ENCODE results near the gene ZBTB44.
A peak's percentile ranks its signal among the peaks of the same experiment; 100 is the strongest.
"Not testable (repeated sequence)": the region's sequence is repeated elsewhere in the genome, so short reads cannot be mapped to it uniquely, and the experiment has no call there.

Gene ZBTB44

DNA sequence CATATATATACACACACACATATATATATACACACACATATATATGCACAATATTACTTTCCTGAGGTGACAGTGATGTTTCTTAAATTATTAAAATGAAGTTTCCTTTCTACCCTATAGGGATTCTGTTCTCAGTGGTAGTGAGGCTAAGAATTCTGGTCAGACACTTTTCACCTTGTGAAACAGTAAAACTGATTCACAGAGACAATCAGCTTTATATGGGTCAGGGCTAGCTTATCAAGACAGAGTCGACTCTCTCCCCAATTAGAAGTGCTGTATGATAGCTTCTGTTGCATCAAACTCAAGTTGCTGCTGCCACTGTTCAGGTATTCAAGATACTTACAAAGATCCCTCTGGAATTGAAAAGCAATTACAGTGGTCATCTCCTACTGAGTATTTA lies 68.4 kb downstream of the ZBTB44 start:
- DNase-seq, result no peak

DNA sequence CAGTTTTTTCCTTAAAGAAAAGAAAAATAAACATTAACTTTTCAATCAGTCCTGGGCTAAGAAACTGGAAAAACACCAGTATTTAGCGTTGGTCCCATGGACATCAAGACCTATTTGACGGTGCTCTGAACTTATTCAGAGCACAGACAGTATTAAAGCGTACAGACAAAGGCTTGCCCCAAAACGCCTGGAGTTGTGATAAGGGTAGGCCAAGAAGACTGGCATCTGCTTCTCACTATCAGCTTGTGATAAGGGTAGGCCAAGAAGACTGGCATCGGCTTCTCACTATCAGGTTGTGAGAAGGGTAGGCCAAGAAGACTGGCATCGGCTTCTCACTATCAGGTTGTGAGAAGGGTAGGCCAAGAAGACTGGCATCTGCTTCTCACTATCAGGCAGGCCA lies 69.3 kb downstream of the ZBTB44 start:
- not testable (repeated sequence) for DNase-seq

DNA sequence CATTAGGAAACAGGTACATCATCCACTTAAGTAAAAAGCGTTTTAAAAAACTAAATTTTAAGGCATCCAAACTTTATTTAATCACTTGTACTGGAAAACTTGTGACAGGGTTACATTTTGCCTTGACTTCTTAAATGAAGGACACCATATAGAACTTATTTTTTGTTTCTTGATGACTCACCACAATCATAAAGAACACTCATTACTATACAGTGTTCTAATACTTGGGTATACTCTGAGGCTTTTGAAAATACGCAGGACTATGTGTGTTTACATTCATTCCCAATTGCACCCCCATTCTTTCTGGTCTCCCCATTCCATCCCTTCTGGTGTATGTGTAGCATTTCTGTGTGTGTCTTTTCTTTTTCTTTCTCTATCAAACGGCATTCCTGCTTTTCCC lies 69.9 kb downstream of the ZBTB44 start:
- no peak for DNase-seq

DNA sequence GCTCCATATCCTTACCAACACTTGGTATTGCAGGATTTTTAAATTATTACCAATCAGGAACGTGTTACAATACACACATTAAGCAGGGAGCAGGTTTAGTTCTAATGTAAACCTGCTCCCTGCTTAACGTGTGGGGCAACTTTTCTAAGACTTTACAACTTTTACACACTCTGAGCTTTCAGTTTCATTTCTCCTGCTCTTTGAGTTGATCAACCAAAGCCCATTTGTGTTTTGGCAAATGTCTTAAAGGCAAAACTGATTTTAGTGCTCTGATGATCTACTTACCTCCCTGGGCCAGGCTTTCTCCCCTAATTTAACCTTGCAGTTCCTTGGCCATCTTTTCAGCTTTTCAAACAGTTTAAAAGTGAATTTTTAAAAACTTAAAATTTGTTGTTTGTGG lies 70.9 kb downstream of the ZBTB44 start:
- no peak for DNase-seq

DNA sequence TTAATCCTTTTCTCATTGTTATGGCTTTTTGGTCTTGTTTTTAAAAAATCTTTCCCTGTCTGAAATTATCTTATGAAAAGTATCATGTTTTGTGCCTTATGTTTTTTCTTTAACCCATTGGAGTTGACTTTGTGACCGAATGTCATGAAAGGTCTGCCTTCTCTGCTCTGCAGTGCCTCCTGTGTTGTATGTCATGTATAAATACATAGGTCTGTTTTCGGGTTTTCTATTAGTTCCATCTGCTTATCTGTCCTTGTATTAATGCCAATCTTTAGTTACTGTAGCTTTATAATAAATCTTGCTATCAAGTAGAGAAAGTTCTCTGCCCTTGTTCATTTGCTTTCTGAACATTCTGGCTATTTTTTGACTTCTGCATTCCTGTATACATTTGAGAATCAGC lies 73.0 kb downstream of the ZBTB44 start:
- no peak for DNase-seq

DNA sequence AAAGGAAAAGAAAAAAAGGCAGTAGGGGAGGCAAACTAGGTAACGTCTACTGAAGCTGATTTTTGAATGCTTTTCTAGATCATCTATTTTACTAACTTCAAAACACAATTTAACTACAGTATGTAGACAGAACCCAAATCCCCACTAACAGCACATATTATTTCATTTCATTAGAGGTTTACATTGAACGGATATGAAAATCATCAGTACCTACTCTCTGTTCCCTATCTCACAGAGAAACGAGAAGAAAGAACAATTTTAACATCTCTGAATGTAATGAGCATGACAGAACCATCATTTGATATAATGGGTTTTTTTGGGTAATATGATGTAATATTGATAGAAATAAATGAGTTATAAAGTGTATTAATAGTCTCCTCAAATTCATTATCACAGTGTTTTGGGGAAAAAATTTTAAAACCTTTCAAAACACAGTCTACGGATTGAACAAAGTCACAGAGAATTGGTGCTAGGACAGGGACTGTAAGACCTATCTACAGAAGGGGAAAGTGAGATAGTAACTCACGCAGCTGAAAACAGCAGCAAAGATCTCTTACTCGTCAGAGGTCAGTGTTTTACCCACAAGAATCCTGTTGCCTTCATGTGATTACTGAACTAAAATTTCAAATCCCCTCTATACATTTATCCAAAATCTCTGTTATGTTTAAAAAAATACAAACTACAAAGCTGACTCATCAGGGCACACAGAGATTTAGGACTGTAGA lies 77.3 kb downstream of the ZBTB44 start:
- DNase-seq, result no peak

DNA sequence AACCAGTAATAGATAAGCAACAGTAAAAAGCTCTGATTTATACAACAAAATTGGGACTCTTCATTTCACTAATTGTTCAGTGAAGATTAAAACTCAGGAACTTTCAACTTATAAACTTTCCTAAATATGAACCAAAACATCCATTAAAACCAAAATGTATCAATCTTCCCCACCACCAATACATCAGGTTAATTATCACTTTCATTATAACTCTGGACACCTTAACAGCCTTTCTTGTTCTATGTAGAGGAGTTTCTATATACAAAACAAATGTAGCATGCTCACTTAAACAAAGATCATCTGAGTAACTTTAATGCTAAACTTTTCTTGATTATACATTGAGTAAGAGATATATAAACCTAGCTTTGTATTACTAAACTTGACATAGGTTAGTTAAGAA lies 80.4 kb downstream of the ZBTB44 start:
- no peak for DNase-seq

DNA sequence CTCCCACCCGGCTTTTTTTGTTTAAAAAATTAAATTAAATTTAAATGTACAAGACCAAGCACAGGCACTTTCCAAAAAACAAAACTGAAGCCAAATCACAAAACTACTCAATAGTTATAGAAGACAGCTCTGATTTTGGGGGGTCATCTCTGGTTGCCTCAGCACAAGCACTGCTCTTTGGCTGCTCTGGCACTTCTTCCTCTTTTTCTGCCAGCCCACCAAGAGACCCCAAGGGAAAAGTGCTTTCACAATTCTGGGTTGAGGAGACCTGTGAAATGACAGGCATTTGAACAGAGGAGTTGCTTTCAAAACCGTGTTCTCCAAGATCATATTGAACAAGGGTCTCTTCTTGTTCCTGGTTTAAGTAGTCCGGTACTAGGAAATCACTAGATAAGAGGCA lies 80.8 kb downstream of the ZBTB44 start:
- DNase-seq, result not testable (repeated sequence)

DNA sequence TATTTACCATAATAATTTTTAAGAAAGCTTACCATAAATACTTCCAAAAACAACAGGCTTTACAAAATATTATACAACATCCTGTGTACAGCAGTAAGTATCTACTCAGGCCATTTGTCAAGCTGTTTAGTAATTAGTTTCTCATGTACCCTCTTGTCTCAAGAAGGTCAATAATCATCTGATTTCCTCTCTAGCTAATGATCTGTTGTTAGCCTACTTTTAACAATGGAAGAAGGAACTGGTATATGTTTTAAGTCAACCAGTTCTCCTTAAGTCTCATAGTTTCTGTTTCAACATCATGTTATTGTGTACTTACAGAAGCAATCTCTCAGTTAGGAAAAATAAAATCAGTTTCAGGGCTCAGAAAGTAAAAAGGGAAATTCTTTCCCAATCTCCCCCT lies 81.2 kb downstream of the ZBTB44 start:
- not testable (repeated sequence) for DNase-seq

DNA sequence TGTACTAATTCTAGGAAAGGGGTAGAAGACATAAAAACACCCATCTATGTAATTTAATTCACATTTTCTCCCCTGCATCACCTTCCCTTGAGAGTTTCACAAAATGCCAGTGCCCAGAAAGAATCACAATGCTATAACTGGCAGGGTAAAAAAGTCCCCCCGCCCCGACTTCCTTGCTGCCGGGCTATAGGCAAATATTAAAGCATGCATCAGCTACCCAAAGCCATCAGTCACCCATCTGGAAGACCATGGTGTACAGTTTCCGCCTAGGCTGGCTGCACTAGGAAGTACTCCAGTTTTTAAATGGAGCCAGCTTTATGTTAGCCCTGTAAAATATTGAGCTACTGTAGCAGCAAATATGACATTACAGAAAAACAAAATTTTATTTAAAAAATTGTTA lies 87.3 kb downstream of the ZBTB44 start:
- DNase-seq, result no peak

DNA sequence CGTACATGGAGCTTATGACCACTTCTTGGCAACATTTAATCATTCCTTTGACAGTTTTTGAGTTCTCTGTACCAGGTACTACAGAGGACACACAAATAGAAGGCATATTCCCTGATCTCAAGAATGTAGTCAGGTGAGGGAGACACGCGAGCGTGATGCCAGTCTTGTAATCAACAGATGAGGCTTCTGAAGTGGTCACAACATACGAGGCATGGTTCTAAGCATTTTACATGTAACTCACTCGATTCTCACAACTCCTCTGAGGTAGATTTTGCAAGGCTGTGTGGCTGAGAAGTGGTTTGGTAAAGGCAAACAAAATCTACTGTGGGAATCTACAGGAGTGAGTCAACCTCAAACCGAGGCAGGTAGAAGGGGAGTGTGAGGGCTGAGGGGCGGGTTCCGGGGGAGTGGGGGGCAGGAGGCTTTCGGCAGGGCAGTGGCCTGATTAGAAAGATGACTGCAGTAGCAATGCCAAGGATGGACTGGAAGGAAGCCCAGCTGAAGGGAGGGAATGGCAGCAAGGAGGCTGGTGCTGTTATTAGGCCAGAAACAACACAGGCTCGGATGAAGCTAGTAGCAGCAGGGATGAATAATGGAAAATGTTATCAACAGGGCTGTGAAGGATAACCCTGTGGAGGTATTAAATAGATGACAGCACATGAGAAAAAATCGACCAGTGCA lies 91.3 kb downstream of the ZBTB44 start:
- no peak for DNase-seq

DNA sequence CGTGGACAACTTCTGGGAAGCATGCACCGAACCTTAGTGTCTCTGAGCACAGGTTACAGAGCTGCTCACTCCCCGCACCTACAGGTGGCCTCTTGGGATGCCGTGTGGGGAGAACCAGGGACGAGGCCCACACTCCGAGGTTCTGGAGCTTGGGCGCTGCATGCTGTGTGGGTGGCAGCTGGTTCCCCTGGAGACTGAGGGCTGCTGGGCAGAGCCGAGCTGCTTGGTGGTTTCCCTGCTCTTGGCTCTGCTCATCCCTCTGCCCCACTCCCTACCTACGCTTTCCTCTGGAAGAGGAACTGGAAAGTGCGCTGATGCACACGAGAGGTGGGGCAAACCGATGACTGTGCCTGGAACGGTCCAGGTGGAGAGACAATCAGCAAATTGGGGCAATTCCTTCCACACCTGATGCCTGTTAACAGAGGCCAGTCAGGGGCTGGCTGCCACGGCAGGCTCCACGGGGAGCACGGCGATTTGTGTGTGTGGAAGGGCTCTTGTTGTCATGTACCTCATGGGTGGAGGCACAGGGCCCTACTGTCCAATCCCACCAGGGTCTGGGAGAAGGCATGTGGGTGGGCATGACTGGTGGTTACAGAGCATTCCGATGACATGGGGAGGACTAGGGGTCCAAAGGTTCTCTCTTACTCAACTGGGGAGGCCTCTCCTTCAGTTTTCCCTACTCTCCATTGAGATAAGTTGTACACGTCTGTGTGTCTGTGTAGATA lies 94.2 kb downstream of the ZBTB44 start:
- no peak for DNase-seq

DNA sequence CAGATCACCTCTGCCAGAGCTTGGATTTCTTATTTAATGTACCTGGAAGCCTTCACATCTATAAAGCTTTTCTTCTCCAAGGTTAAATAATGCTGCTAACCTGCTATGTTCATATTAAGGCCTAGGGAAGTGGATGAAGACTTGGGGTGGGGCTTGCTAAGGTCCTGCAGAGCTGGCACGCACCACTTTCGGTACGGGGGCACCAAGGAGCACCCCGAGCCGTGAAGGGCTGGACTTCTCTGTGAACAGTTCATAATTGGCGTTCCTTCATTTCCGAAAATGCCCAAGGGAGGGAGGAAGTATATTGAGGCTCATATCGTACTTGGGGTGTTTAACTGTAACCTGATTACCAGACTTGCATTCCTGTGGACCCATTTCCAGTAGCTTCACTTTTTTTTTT lies 95.6 kb downstream of the ZBTB44 start:
- DNase-seq, result no peak

DNA sequence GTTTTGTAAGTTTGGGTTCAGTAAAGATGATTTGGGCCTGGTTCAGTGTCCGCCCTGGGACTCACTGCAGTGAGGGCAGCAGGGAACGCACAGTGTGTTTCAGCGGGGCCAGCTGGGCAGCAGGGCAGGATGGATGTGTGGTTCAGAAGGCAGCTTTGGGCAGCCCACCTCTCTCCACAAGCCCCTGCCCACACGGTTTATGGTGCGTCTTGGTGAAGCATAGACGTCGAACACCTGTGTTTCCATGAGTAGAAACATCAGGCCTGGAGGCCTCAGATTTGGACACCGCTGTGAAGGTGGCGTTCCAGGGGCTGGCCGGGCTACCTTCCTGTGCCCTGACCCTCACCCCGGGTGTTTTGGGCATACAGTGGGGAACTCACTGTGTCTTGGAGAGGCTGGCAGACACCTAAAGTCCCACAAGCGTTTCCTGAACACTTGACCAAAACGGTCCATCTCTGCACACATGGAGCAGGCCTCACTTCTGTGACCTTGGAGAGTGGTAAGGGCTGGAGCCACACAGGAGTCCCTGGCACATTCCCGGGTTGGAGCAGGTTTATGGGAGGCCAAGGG lies 96.1 kb downstream of the ZBTB44 start:
- no peak for DNase-seq

DNA sequence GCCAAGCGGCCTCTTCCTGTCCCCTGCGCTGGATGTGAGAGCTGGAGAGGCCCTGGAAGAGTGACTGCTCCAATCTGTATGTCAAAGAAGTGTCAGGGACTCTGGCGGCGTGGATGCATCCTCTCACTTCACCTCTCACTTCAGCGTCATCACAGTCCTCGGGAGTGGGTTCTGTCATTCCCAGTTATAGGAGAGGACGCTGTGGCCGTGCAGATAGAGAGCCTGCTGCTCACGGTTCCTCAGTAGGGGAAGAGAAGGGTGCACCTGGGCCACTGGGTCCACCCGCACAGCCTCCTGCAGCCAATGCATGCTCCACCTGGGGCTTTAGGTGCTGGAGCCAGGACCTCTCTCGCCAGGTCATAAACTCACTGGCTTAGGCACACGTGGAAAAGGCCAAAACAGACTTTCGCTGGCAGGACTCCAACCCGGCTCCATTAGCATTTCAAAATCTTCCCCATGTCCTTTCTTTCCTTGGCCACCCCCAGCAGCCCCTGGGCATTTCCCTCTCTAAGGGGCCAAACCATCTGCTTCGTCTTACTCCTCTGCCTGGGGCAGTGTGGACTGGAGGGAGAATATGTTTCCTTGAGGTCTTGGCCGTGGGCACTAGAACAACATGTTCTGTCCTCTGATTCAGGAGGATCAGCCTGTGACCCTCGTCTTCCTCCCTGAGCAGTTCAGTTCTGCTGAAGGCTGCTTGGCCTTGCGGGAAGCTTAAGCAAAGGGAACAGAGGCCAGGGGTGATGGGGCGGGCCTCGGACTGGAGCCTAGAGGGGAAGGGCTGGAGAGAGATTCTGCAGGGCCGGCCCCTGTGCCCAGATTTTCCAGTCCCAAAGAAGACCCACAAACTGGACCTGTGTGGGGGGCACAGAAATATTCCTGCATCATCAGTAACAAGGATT lies 97.3 kb downstream of the ZBTB44 start:
- DNase-seq, result no peak

DNA sequence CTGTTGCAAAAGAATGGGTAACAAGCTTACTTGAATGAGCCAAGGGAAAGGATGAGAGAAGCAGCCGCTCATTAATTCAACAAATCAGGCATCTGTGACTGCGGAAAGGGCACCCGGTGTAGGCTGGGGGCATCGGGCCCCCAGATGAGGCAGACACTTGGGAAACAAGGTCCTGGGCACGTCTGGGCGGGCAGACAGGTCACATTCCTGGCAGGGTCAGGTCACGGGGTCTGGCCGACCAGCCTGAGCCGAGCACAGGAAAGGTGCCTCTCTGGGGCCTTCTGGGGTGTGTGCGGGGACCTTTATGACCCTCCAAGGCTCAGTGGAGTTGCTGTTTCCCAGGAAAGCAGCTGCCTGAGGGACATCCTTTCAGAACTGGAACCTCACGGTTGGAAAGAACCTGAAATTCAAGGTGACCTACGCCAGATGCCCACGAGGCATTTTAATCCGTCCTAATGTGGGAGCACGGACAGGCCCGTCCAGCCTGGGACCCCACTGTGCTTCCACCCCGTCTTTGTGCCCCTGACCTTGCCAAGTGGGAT lies 98.1 kb downstream of the ZBTB44 start:
- no peak for DNase-seq

DNA sequence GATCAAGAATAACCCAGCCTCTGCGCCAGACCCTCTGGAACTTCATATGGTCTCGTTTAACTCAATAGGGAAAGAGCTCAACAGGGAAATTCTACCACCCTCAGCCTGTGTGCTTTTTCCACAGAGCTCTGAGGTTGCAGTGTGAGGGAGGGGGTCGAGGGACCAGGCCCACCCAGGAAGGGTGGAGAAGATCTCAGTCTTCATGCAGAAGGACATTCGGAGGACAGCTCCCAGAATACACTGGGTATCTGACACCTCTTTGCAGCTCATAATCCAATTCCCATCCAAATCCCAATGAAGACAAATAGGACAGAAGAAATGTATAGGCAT lies 98.5 kb downstream of the ZBTB44 start:
- no peak for DNase-seq

DNA sequence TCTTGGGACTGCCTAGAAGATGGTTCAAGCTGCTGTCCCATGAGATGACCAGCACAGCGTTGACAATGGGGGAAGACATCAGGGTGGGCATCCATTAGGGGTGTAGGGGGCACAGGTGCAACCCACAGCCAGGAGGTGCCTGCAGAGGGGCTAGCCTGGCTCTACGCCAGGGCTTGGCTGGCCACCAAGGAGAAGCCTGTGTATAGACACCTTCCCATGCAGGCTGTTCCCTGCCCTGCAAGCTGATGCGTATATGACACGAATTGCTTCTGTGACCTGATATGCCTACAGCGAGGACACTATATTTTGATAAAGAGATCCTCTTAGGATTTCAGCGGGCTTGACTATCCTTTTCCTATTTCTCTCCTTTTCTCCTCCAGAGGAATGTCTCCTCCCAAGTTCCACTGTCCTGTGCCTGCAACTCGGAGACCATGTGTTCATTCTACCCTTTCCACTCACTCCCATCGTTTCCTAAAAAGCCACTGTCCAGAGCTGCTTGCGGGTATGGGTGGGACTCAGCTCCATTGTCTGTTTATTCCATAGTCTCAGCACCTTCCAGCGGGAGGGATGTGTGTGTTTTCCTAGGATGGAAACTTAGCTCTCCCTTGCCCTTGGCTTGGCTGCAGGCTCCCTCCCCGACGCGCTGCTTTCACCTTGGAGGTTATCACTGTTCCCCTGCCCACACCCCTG lies 99.0 kb downstream of the ZBTB44 start:
- DNase-seq, result no peak

DNA sequence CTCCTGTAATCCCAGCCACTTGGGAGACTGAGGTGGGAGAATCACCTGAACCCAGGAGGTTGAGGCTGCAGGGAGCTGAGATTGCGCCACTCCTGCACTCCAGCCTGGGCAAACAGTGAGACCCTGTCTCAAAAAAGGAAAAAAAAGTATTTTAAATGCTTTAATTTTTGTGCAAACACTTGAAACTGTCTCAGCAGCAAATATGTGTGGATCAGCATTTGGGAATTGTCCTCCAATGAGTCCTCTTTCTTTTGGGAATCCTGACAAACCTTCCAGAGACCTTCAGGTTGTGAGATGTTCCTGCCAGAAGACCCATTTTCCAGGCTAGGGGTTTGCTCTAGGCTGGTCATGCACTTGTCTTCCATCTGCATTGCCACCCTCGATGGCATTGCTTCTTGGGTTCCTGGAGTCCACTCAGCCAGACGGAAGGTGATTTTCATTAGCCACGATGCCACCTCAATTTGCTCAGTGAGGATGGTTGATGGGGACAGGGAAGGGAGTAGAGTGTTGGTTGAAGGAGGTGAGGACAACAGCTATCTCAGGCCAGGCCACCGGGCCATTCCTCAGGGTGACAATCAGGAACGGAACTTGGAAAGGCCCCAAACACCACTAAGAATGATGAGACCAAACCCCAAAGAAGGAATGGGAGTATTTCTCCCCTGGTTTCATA lies 99.7 kb downstream of the ZBTB44 start:
- DNase-seq, result no peak

DNA sequence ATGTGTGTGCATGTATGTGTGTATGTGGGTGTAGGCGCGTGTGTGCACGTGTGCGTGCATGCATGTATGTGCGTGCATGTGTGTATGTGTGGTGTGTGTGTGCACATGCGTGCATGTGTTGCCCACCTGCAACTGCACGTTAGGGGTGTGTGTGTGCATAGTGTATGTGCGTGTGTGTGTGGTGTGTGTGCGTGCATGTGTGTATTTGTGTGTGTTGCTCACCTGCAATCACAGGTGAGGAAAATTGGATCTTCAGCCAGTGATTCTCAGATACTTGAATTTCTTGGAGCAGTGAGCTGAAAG lies 100.8 kb downstream of the ZBTB44 start:
- DNase-seq, result no peak

DNA sequence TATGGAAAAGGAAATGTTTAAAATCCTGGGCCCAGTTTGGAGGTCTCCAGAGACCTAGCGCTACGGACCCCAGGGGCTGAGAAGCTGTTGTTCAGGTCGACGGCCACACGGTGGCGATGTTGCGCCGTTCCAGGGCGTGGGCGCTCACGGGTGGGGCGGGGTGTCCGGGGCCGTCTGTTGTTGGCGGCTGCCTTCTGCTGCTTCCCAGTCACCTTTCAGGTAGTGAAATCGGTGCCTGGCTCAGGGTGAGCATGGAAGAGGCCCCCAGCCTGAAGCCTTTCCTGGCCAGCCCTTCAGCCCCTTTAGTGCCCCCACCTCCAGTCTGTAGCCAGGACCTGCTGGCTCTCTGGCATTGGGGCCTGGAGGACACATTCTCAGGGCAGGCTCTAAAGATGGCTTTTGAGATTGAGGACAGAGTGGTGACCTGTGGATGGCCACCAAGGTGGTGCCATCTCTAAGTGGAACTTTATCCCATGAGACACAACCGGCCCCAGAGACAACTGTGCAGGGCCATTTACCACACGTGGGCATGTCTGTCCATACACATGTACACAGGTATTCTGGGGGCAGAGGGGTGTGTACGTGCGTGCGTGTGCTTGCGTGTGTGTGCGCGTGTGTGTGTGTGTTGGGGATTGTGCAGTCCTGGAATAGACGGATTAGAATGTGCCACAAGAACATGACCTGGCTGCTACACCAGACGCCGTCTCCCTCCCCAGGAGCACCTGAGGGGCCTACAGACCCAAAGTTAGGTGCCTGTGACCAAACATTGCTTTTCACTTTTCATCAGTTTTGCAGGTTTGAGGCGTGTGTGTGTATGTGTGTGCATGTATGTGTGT lies 101.4 kb downstream of the ZBTB44 start:
- peak; percentile 76 for DNase-seq

All from NCI-H69 (cell line).